Psoas muscle (tissue), 8 donors: ENCODE measurements around the gene INHBB. TPM values are rescaled to one million over a fixed set of nuclear protein-coding genes. Genes with fewer than 3 reads are reported as not detected.
A peak's percentile ranks its signal among the peaks of the same experiment; 100 is the strongest.

Experiments used
- ATAC-seq, 4 donors: fragments of 200-7000 bp; cut with Tn5 transposase; one replicate each; pipeline ENCODE4 v1.9.1; 2020; ENCODE audit warnings: moderate library complexity in 3 of 4, mild to moderate bottlenecking in 2 of 4
- DNase-seq, 2 donors: peaks; one replicate each; pipeline ENCODE4 v3.0.0-alpha.2; 2020
- H3K27ac ChIP-seq: fragments of 200-600 bp; one replicate; pipeline ENCODE4 v1.8.0; 2022
- H3K27me3 ChIP-seq, 3 donors: fragments of 200-600 bp in 1 of 3; one replicate each; pipeline versions ENCODE4 v1.6.1 to v1.8.0; 2013 to 2022; ENCODE audit warnings: low read length in 2 of 3, mild to moderate bottlenecking in 2 of 3, moderate library complexity in 1 of 3; ENCODE audit not compliant: insufficient read depth in 3 of 3
- H3K36me3 ChIP-seq, 2 donors: fragments of 200-600 bp in 1 of 2; one replicate each; pipeline versions ENCODE4 v1.6.1 to v1.8.0; 2013 to 2022; ENCODE audit warnings: low read depth in 1 of 2, mild to moderate bottlenecking in 1 of 2, moderate library complexity in 1 of 2; ENCODE audit not compliant: insufficient read depth in 1 of 2
- H3K4me1 ChIP-seq: fragments of 200-600 bp; one replicate; pipeline ENCODE4 v1.8.0; 2022
- H3K4me3 ChIP-seq: fragments of 200-600 bp; one replicate; pipeline ENCODE4 v1.8.0; 2022; ENCODE audit warnings: mild to moderate bottlenecking
- H3K9me3 ChIP-seq: fragments of 200-600 bp; one replicate; pipeline ENCODE4 v1.8.0; 2022
- WGBS, 3 donors: extraction: QIAGEN DNeasy Blood & Tissue Kit; methylation state at CpG; one replicate each; pipeline versions ENCODE4 v1.1.6 to v1.1.7; 2013; 5-methylcytosine and 5-hydroxymethylcytosine counted together
- intact Hi-C, 2 donors: fragments of 100-400 bp; cut with DNase I; formaldehyde crosslinking; loops; one replicate each; pipeline versions ENCODE4 v1.11.0 to v1.14.2; 2022
- long read RNA-seq, 2 donors: library from polyadenylated mRNA; unstranded; transcript quantifications; one replicate each; pipeline ENCODE4 v2.0.0, GENCODE V29; 2021
- polyA plus RNA-seq, 3 donors: library from polyadenylated mRNA; stranded (reverse); fragments of 200-250 nt; gene quantifications; one replicate each; pipeline ENCODE4 v1.2.3, GENCODE V29; 2013
- total RNA-seq, 4 donors: library from RNA; stranded (reverse); fragmentation: NEBNext Ultra II Directional in 2 of 4; extraction: Animal tissue kit (Norgen Biotek cat#: 25700) in 2 of 4; gene quantifications; one replicate each; pipeline versions ENCODE4 v1.2.1 to v1.2.4, GENCODE V29; 2021 to 2023
- TF ChIP-seq, protein P1 (sequence below): fragments of 200-600 bp; IDR thresholded peaks from one replicate; pipeline ENCODE4 v1.8.0; 2022; ENCODE audit warnings: antibody characterized with exemption
- donor health status: healthy with polysubstance abuse.
- donor health status: DM: no; HTN: no; CAD: no; lungs with moderate emphysema.
- donor health status: Bipolar disorder and iron deficiency.
- donor health status: healthy.
- donor health status: DM: yes; HTN: yes; CAD: no.
- donor health status: DM: no; HTN: no; CAD: no.
- donor health status: DM: no; HTN: no; CAD: no.
- donor health status: DM: yes; HTN: yes; CAD: no.

The INHBB gene
- 10 to 100 TPM in 2 of 4 donors, 1 to 10 TPM in 2; 2.9 to 19.3 (median 11.0) TPM for total RNA-seq
- 10 to 100 TPM in 2 of 3 donors, 1 to 10 TPM in 1; 7.4 to 20.0 (median 13.4) TPM for polyA plus RNA-seq
- long read RNA-seq, donor 1 = 0 reads
- long read RNA-seq, donor 2, partial matches to known transcripts = 0 of 3 reads
- long read RNA-seq, donor 2, other reads (novel, unspliced or antisense) = 2 of 3 reads

DNA sequence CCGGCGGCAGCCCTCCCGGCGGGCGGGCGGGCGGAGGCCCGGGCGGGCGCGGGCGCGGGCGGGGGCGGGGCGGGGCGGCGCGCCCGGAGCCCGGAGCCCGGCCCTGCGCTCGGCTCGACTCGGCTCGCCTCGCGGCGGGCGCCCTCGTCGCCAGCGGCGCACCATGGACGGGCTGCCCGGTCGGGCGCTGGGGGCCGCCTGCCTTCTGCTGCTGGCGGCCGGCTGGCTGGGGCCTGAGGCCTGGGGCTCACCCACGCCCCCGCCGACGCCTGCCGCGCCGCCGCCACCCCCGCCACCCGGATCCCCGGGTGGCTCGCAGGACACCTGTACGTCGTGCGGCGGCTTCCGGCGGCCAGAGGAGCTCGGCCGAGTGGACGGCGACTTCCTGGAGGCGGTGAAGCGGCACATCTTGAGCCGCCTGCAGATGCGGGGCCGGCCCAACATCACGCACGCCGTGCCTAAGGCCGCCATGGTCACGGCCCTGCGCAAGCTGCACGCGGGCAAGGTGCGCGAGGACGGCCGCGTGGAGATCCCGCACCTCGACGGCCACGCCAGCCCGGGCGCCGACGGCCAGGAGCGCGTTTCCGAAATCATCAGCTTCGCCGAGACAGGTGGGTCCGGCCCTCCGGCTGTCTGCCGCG is at the start of gene INHBB:
TSS of gene INHBB (plus strand) at position 111 of the 641 bp plus-strand sequence. CDS start at position 164, 53 bp downstream.
- H3K4me3 ChIP-seq = peak within 1 kb of the TSS; percentile 72
- ATAC-seq (no peak), DNase-seq (peak in 1 of 2 donors; percentile 64)
- peak within 1 kb of the TSS; percentile 46 for H3K27ac ChIP-seq
- intact Hi-C loops = no loop called here
- peaks cover 0 to 30% (median 7%) of the 10 kb centered on the region in 3 donors for H3K27me3 ChIP-seq
- peaks cover 19% of the 10 kb centered on the region for H3K4me1 ChIP-seq
- 0 to 2% (median 2%) methylated on average over 37 to 83 of the region's 99 CpGs for WGBS, 3 donors
- peaks cover 0 to 10% of the 10 kb centered on the region in 2 donors for H3K36me3 ChIP-seq
- no peaks in the 10 kb centered on the region for H3K9me3 ChIP-seq
- TF ChIP-seq, protein P1, sequence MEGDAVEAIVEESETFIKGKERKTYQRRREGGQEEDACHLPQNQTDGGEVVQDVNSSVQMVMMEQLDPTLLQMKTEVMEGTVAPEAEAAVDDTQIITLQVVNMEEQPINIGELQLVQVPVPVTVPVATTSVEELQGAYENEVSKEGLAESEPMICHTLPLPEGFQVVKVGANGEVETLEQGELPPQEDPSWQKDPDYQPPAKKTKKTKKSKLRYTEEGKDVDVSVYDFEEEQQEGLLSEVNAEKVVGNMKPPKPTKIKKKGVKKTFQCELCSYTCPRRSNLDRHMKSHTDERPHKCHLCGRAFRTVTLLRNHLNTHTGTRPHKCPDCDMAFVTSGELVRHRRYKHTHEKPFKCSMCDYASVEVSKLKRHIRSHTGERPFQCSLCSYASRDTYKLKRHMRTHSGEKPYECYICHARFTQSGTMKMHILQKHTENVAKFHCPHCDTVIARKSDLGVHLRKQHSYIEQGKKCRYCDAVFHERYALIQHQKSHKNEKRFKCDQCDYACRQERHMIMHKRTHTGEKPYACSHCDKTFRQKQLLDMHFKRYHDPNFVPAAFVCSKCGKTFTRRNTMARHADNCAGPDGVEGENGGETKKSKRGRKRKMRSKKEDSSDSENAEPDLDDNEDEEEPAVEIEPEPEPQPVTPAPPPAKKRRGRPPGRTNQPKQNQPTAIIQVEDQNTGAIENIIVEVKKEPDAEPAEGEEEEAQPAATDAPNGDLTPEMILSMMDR = no peak

DNA sequence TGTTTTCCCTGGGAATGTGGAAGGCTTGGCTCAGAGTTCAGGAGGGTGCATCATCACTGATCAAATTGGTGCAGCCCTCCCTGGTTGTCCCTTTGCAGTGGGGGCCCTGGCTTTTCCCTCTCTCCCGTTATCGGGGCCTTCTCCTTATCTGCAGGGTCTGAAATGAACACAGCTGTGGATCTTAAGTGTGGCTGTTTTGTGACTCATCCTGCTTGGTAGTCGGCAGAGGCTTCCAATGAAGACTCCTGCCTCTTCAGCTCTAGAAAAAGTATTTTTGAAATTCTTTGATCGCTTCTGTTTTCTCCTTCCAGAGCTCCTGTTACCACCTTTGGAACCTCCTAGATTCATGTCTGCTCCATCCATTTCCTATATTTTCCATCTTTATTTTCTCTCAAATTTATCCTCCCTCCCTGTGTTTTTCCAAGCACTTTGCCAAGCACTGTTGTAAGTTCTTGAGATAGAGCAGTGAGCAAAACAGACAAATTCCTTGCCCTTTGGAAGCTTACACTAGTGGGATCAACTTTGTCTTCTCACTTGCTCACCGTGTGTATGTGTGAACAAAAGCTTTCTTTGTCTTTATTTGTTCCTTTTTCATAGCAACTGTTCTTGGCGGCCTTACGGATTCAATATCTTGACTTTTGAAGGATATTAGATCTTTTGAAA is 47.6 kb upstream of the INHBB start:
- WGBS, 3 donors = 82 to 90% (median 85%) methylated on average over 7 of the region's 7 CpGs
- TF ChIP-seq, protein P1 = no peak
- Histone ChIP-seq H3K27ac (no peak overlapping the region), H3K36me3 (peaks cover 0 to 39% of the 10 kb centered on the region in 2 donors), H3K4me3 (no peak overlapping the region), H3K27me3 (no peaks in the 10 kb centered on the region), H3K4me1 (no peaks in the 10 kb centered on the region), H3K9me3 (no peaks in the 10 kb centered on the region)
- ATAC-seq (no peak), DNase-seq (no peak)
- intact Hi-C loops = loop anchor here in 1 of 2 donors (5.0 kb wide), 1 partner anchor 36 kb away; no protein-coding TSS in a partner anchor

DNA sequence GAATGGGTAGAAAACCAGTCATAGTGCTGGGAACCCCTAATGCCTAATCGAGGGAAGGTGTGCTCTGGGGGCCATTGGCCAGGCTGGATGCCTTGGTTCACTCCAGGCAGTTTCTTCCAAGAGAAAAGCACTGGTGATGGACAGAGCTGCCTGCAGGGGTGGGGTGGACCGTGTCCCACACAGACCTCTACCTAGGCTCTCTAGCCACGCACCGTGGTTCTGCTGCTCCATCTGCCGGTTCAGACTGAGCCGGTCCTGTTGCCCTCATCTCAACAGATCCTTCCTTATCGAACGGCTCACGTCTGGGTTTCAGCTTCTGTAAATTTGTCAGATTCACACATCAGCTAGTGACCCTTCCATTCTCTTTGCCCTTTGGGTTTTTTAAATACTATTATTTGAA is 46.9 kb upstream of the INHBB start:
- WGBS, 3 donors = 96 to 98% (median 97%) methylated on average over 9 of the region's 9 CpGs
- DNase-seq (no peak), ATAC-seq (no peak)
- Histone ChIP-seq H3K27me3 (no peaks in the 10 kb centered on the region), H3K4me1 (no peaks in the 10 kb centered on the region), H3K36me3 (peaks cover 0 to 32% of the 10 kb centered on the region in 2 donors), H3K9me3 (no peaks in the 10 kb centered on the region), H3K27ac (no peak overlapping the region), H3K4me3 (no peak overlapping the region)
- TF ChIP-seq, protein P1 = no peak
- intact Hi-C loops = loop anchor here in 1 of 2 donors (5.0 kb wide), 1 partner anchor 37 kb away; no protein-coding TSS in a partner anchor

DNA sequence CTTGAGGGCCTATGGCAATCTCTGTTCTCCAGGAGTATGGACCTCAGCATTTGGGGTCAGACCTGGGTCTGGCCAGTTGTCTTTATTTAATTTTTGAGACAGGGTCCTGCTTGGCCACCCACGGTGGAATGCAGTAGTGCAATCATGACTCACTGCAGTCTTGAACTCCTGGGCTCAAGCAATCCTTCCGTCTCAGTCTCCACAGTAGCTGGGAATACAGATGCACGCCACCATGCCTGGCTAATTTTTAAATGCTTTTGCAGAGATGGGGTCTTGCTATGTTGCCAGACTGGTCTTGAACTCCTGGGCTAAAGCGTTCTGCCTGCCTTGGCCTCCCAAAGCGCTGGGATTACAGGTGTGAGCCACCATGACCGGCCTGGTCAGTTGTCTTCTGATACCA is 46.4 kb upstream of the INHBB start:
- Histone ChIP-seq H3K27ac (no peak overlapping the region), H3K9me3 (no peaks in the 10 kb centered on the region), H3K36me3 (peaks cover 0 to 27% of the 10 kb centered on the region in 2 donors), H3K27me3 (no peaks in the 10 kb centered on the region), H3K4me1 (no peaks in the 10 kb centered on the region), H3K4me3 (no peak overlapping the region)
- 96 to 97% (median 96%) methylated on average over 6 of the region's 6 CpGs for WGBS, 3 donors
- intact Hi-C loops = loop anchor here in 1 of 2 donors (5.0 kb wide), 1 partner anchor 37 kb away; no protein-coding TSS in a partner anchor
- TF ChIP-seq, protein P1 = no peak
- no peak for DNase-seq
- no peak for ATAC-seq
